Measurements from ENCODE around the gene NPR2. TPM values are rescaled to one million over a fixed set of nuclear protein-coding genes. Genes with fewer than 3 reads are reported as not detected.

NPR2 gene
- total RNA-seq, 1 donor from 2014 or later, result 15.4 TPM

- Mint-ChIP-seq H3K4me1 (peaks cover 25% of the 10 kb centered on the region), H3K27ac (no peak overlapping the region), H3K36me3 (ENCODE audit: low read depth) (no peaks in the 10 kb centered on the region), H3K27me3 (peaks cover 4% of the 10 kb centered on the region), H3K4me3 (no peak overlapping the region), H3K9me3 (peaks cover 3% of the 10 kb centered on the region)
- intact Hi-C loops (cut with micrococcal nuclease), result loop anchor here (10.0 kb wide), 2 partner anchors 588 to 702 kb away; partner anchors contain the start of genes ATOSB and RNF38
- no peak for DNase-seq
These were observed 25.3 kb downstream of the NPR2 start for GRCh38 chr9:35816708-35817107.

GRCh38 chr9:35818341-35818740, 26.9 kb downstream of the NPR2 start:
- H3K4me1 Mint-ChIP-seq, result peaks cover 11% of the 10 kb centered on the region
- no peak overlapping the region for H3K4me3 Mint-ChIP-seq
- H3K27me3 Mint-ChIP-seq, result peaks cover 7% of the 10 kb centered on the region
- no peak overlapping the region for H3K27ac Mint-ChIP-seq
- intact Hi-C loops (cut with micrococcal nuclease), result loop anchor here (10.0 kb wide), 2 partner anchors 586 to 704 kb away; partner anchors contain the start of genes ATOSB and RNF38
- no peaks in the 10 kb centered on the region for H3K36me3 Mint-ChIP-seq (ENCODE audit: low read depth)
- no peak for DNase-seq
- peaks cover 3% of the 10 kb centered on the region for H3K9me3 Mint-ChIP-seq

- no peak for DNase-seq
- Mint-ChIP-seq H3K4me3 (no peak overlapping the region), H3K27ac (no peak overlapping the region), H3K27me3 (peaks cover 7% of the 10 kb centered on the region), H3K4me1 (peaks cover 4% of the 10 kb centered on the region), H3K9me3 (peaks cover 3% of the 10 kb centered on the region), H3K36me3 (ENCODE audit: low read depth) (no peaks in the 10 kb centered on the region)
- intact Hi-C loops (cut with micrococcal nuclease), result no loop called here
These were observed 28.7 kb downstream of the NPR2 start for GRCh38 chr9:35820076-35820475.

- intact Hi-C loops (cut with micrococcal nuclease), result no loop called here
- Mint-ChIP-seq H3K9me3 (no peaks in the 10 kb centered on the region), H3K27me3 (peaks cover 6% of the 10 kb centered on the region)
These were observed 31.5 kb downstream of the NPR2 start for GRCh38 chr9:35822926-35823325.

GRCh38 chr9:35826071-35826701, 34.8 kb downstream of the NPR2 start:
- no peaks in the 10 kb centered on the region for H3K36me3 Mint-ChIP-seq (ENCODE audit: low read depth)
- H3K27me3 Mint-ChIP-seq, result peaks cover 9% of the 10 kb centered on the region
- H3K4me3 Mint-ChIP-seq, result no peak overlapping the region
- intact Hi-C loops (cut with micrococcal nuclease), result loop anchor here (1.0 to 5.0 kb wide), 3 partner anchors 35 to 224 kb away; partner anchors contain the start of gene NPR2
- H3K4me1 Mint-ChIP-seq, result peaks cover 26% of the 10 kb centered on the region
- no peaks in the 10 kb centered on the region for H3K9me3 Mint-ChIP-seq
- H3K27ac Mint-ChIP-seq, result peak overlapping the region; percentile 9
- DNase-seq, result peak; percentile 82

More at GRCh38 chr9:35822926-35823325, 31.5 kb downstream of the NPR2 start:
- Mint-ChIP-seq H3K4me1 (peaks cover 11% of the 10 kb centered on the region), H3K4me3 (no peak overlapping the region), H3K27ac (no peak overlapping the region), H3K36me3 (ENCODE audit: low read depth) (no peaks in the 10 kb centered on the region)
- DNase-seq, result no peak

- no peaks in the 10 kb centered on the region for H3K36me3 Mint-ChIP-seq (ENCODE audit: low read depth)
- H3K4me3 Mint-ChIP-seq, result peak overlapping the region; percentile 93
- intact Hi-C loops (cut with micrococcal nuclease), result loop anchor here (2.0 to 5.0 kb wide), 2 partner anchors 37 to 225 kb away; partner anchors contain the start of gene NPR2
- no peak overlapping the region for H3K27ac Mint-ChIP-seq
- H3K9me3 Mint-ChIP-seq, result no peaks in the 10 kb centered on the region
- peaks cover 9% of the 10 kb centered on the region for H3K27me3 Mint-ChIP-seq
- peaks cover 26% of the 10 kb centered on the region for H3K4me1 Mint-ChIP-seq
- no peak for DNase-seq
These were observed 36.1 kb downstream of the NPR2 start for GRCh38 chr9:35827486-35827885.

GRCh38 chr9:35828716-35829083, 37.3 kb downstream of the NPR2 start, which contains the start of gene FAM221B:
Gene FAM221B, minus strand, starts transcription at chr9:35828732. Its CDS starts 2,571 bp downstream, at chr9:35826161.
- peak; percentile 84 for DNase-seq
- H3K4me3 Mint-ChIP-seq, result peak within 1 kb of the TSS; percentile 93
- no peaks in the 10 kb centered on the region for H3K9me3 Mint-ChIP-seq
- H3K27ac Mint-ChIP-seq, result peak within 1 kb of the TSS; percentile 86
- H3K27me3 Mint-ChIP-seq, result peaks cover 6% of the 10 kb centered on the region
- H3K4me1 Mint-ChIP-seq, result peaks cover 29% of the 10 kb centered on the region
- intact Hi-C loops (cut with micrococcal nuclease), result loop anchor here (1.0 to 5.0 kb wide), 2 partner anchors 13 to 226 kb away; partner anchors contain the start of gene HINT2
- H3K36me3 Mint-ChIP-seq (ENCODE audit: low read depth), result no peaks in the 10 kb centered on the region

GRCh38 chr9:35829084-35829763, 37.8 kb downstream of the NPR2 start, which contains the start of gene TMEM8B:
Gene TMEM8B, plus strand, starts transcription at chr9:35829228. Its CDS starts 220 bp downstream, at chr9:35829448.
- Mint-ChIP-seq H3K27ac (peak within 1 kb of the TSS; percentile 86), H3K4me3 (peak within 1 kb of the TSS; percentile 93), H3K27me3 (peaks cover 6% of the 10 kb centered on the region), H3K9me3 (no peaks in the 10 kb centered on the region), H3K4me1 (peaks cover 29% of the 10 kb centered on the region), H3K36me3 (ENCODE audit: low read depth) (no peaks in the 10 kb centered on the region)
- intact Hi-C loops (cut with micrococcal nuclease), result loop anchor here (1.0 to 5.0 kb wide), 2 partner anchors 14 to 227 kb away; partner anchors contain the start of gene HINT2
- DNase-seq, result peak; percentile 97

GRCh38 chr9:35829764-35830096, 38.3 kb downstream of the NPR2 start:
- Mint-ChIP-seq H3K27me3 (peaks cover 6% of the 10 kb centered on the region), H3K4me1 (peaks cover 34% of the 10 kb centered on the region), H3K9me3 (no peaks in the 10 kb centered on the region), H3K27ac (peak overlapping the region; percentile 84), H3K4me3 (peak overlapping the region; percentile 90), H3K36me3 (ENCODE audit: low read depth) (no peaks in the 10 kb centered on the region)
- DNase-seq, result no peak
- intact Hi-C loops (cut with micrococcal nuclease), result loop anchor here (1.0 to 5.0 kb wide), 2 partner anchors 14 to 227 kb away; partner anchors contain the start of gene HINT2

GRCh38 chr9:35831040-35831439, 39.6 kb downstream of the NPR2 start:
- H3K27me3 Mint-ChIP-seq, result peaks cover 6% of the 10 kb centered on the region
- H3K4me1 Mint-ChIP-seq, result peaks cover 35% of the 10 kb centered on the region
- intact Hi-C loops (cut with micrococcal nuclease), result no loop called here
- no peaks in the 10 kb centered on the region for H3K9me3 Mint-ChIP-seq
- no peak for DNase-seq
- no peak overlapping the region for H3K27ac Mint-ChIP-seq
- no peaks in the 10 kb centered on the region for H3K36me3 Mint-ChIP-seq (ENCODE audit: low read depth)
- no peak overlapping the region for H3K4me3 Mint-ChIP-seq

- no peak for DNase-seq
- Mint-ChIP-seq H3K36me3 (ENCODE audit: low read depth) (no peaks in the 10 kb centered on the region), H3K4me3 (no peak overlapping the region), H3K27ac (no peak overlapping the region), H3K4me1 (peaks cover 25% of the 10 kb centered on the region), H3K9me3 (no peaks in the 10 kb centered on the region), H3K27me3 (peaks cover 3% of the 10 kb centered on the region)
- intact Hi-C loops (cut with micrococcal nuclease), result no loop called here
These were observed 41.4 kb downstream of the NPR2 start for GRCh38 chr9:35832814-35833213.

- no peak for DNase-seq
- no peak overlapping the region for H3K27ac Mint-ChIP-seq
- no peaks in the 10 kb centered on the region for H3K36me3 Mint-ChIP-seq (ENCODE audit: low read depth)
- H3K4me3 Mint-ChIP-seq, result no peak overlapping the region
- no peaks in the 10 kb centered on the region for H3K9me3 Mint-ChIP-seq
- peaks cover 16% of the 10 kb centered on the region for H3K4me1 Mint-ChIP-seq
- intact Hi-C loops (cut with micrococcal nuclease), result no loop called here
- H3K27me3 Mint-ChIP-seq, result peaks cover 3% of the 10 kb centered on the region
These were observed 43.1 kb downstream of the NPR2 start for GRCh38 chr9:35834260-35835215.

GRCh38 chr9:35835216-35835632, 43.8 kb downstream of the NPR2 start:
- Mint-ChIP-seq H3K4me3 (no peak overlapping the region), H3K9me3 (no peaks in the 10 kb centered on the region), H3K36me3 (ENCODE audit: low read depth) (no peaks in the 10 kb centered on the region), H3K27ac (no peak overlapping the region), H3K4me1 (peaks cover 10% of the 10 kb centered on the region), H3K27me3 (peaks cover 3% of the 10 kb centered on the region)
- peak; percentile 72 for DNase-seq
- intact Hi-C loops (cut with micrococcal nuclease), result no loop called here
